Measurements from ENCODE around the gene CPT2.

DNA sequence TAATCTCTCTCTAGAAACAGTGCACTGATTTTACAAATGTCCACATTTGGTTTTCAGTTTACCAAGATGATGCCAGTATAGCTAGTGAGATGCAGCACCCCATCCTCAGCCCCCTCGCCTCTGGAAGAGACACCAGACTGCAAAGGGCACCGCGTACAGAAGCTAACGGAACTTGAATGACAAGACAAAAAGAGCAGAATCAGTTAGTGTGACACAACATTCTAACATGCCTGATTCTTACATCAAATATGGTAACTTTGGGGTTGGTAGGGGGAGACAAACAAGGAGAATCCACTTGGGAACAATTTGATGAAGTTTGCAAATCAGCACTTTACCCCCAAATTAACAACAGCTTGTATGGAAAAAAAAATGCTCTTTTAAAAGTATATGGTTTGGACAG lies 45.8 kb downstream of the CPT2 start:
- TF ChIP-seq, protein P1, sequence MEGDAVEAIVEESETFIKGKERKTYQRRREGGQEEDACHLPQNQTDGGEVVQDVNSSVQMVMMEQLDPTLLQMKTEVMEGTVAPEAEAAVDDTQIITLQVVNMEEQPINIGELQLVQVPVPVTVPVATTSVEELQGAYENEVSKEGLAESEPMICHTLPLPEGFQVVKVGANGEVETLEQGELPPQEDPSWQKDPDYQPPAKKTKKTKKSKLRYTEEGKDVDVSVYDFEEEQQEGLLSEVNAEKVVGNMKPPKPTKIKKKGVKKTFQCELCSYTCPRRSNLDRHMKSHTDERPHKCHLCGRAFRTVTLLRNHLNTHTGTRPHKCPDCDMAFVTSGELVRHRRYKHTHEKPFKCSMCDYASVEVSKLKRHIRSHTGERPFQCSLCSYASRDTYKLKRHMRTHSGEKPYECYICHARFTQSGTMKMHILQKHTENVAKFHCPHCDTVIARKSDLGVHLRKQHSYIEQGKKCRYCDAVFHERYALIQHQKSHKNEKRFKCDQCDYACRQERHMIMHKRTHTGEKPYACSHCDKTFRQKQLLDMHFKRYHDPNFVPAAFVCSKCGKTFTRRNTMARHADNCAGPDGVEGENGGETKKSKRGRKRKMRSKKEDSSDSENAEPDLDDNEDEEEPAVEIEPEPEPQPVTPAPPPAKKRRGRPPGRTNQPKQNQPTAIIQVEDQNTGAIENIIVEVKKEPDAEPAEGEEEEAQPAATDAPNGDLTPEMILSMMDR (IDR thresholded peaks at IDR 0.05 in 8 of 11, conservative IDR thresholded peaks at IDR 0.05 in 3 of 11) = no peak
- TF ChIP-seq POLR2A (IDR thresholded peaks at IDR 0.05) = no peak
- TF ChIP-seq POLR2AphosphoS5 (IDR thresholded peaks at IDR 0.05) = no peak

All from spleen (tissue), 7 donors.